Measurements from ENCODE around the gene HBA1.
"Not testable (repeated sequence)": the region's sequence is repeated elsewhere in the genome, so short reads cannot be mapped to it uniquely, and the experiment has no call there.

Gene HBA1

GRCh38 chr16:176477-177382 lies at the start of gene HBA1:
TSS of gene HBA1 (plus strand) at chr16:176680. CDS start at chr16:176717, 37 bp downstream.
- H3K4me3 ChIP-seq = not testable (repeated sequence)

GRCh38 chr16:129075-129474 lies 47.4 kb upstream of the HBA1 start:
- no peaks in the 10 kb centered on the region for H3K9me3 ChIP-seq (replicated peaks in 1 of 11)
- H3K4me3 ChIP-seq = no peak overlapping the region
- H4K20me1 ChIP-seq = peaks cover 20 to 83% (median 63%) of the 10 kb centered on the region in 11 experiments; a peak in 20 of 22 replicates
- no peak overlapping the region for H3K27ac ChIP-seq
- H3K4me1 ChIP-seq = peaks cover 0 to 10% (median 0%) of the 10 kb centered on the region in 10 experiments; a peak in 6 of 20 replicates
- TF ChIP-seq Cebpa-rat (IDR thresholded peaks at IDR 0.05) = no peak
- no peaks in the 10 kb centered on the region for H3K27me3 ChIP-seq
- 0 out of 22 replicates have a peak overlapping the region, but pooled peaks of 1 of the 11 experiments have one; percentile 23 for H3K9ac ChIP-seq
- no peak overlapping the region for H3K4me2 ChIP-seq
- peaks cover 17 to 52% (median 33%) of the 10 kb centered on the region in 11 experiments for H3K36me3 ChIP-seq

More at GRCh38 chr16:176477-177382, at the start of gene HBA1:
- not testable (repeated sequence) for H3K27ac ChIP-seq; H3K9me3 ChIP-seq (replicated peaks in 1 of 11); H3K9ac ChIP-seq; H3K36me3 ChIP-seq
- peaks cover 6 to 24% (median 15%) of the 10 kb centered on the region in 10 experiments; a peak in 18 of 20 replicates for H3K4me1 ChIP-seq
- H3K27me3 ChIP-seq = peaks cover 85 to 92% (median 91%) of the 10 kb centered on the region in 11 experiments
- H4K20me1 ChIP-seq = peaks cover 0 to 65% (median 48%) of the 10 kb centered on the region in 11 experiments; a peak in 18 of 22 replicates
- 0 out of 22 replicates have a peak within 1 kb of the TSS, but pooled peaks of 1 of the 11 experiments have one; percentile 38 for H3K4me2 ChIP-seq

- H3K4me3 ChIP-seq = no peak overlapping the region
- H3K27me3 ChIP-seq = no peaks in the 10 kb centered on the region
- no peak overlapping the region for H3K9ac ChIP-seq
- peaks cover 11 to 37% (median 21%) of the 10 kb centered on the region in 11 experiments; a peak in 21 of 22 replicates for H3K36me3 ChIP-seq
- TF ChIP-seq Cebpa-rat (IDR thresholded peaks at IDR 0.05) = no peak
- H3K27ac ChIP-seq = no peak overlapping the region
- H4K20me1 ChIP-seq = peaks cover 13 to 68% (median 55%) of the 10 kb centered on the region in 11 experiments; a peak in 20 of 22 replicates
- H3K4me1 ChIP-seq = peaks cover 0 to 14% (median 0%) of the 10 kb centered on the region in 10 experiments; a peak in 6 of 20 replicates
- no peaks in the 10 kb centered on the region for H3K9me3 ChIP-seq (replicated peaks in 1 of 11)
- H3K4me2 ChIP-seq = no peak overlapping the region
These were observed 45.8 kb upstream of the HBA1 start for GRCh38 chr16:130533-131173.

GRCh38 chr16:132120-132519 lies 44.4 kb upstream of the HBA1 start:
- Histone ChIP-seq H3K9ac (no peak overlapping the region), H3K27me3 (no peaks in the 10 kb centered on the region), H4K20me1 (peaks cover 9 to 62% (median 47%) of the 10 kb centered on the region in 11 experiments; a peak in 20 of 22 replicates), H3K4me2 (no peak overlapping the region), H3K4me3 (no peak overlapping the region), H3K27ac (no peak overlapping the region), H3K4me1 (peaks cover 6 to 22% (median 13%) of the 10 kb centered on the region in 10 experiments), H3K9me3 (replicated peaks in 1 of 11) (no peaks in the 10 kb centered on the region), H3K36me3 (peaks cover 11 to 35% (median 21%) of the 10 kb centered on the region in 11 experiments; a peak in 21 of 22 replicates)
- no peak for TF ChIP-seq Cebpa-rat (IDR thresholded peaks at IDR 0.05)

- Histone ChIP-seq H3K4me1 (peaks cover 13 to 28% (median 19%) of the 10 kb centered on the region in 10 experiments), H3K9me3 (replicated peaks in 1 of 11) (no peaks in the 10 kb centered on the region), H3K27me3 (no peaks in the 10 kb centered on the region), H3K27ac (no peak overlapping the region), H3K4me3 (no peak overlapping the region), H3K36me3 (peaks cover 11 to 29% (median 19%) of the 10 kb centered on the region in 11 experiments; a peak in 20 of 22 replicates), H4K20me1 (peaks cover 9 to 55% (median 38%) of the 10 kb centered on the region in 11 experiments; a peak in 20 of 22 replicates), H3K9ac (peak overlapping the region in 1 of 11 experiments; percentile 29; a peak in 1 of 22 replicates), H3K4me2 (no peak overlapping the region)
- TF ChIP-seq Cebpa-rat (IDR thresholded peaks at IDR 0.05) = no peak
These were observed 42.8 kb upstream of the HBA1 start for GRCh38 chr16:133716-134115.

GRCh38 chr16:138049-138417 lies 38.4 kb upstream of the HBA1 start:
- H3K4me1 ChIP-seq = peaks cover 14 to 28% (median 20%) of the 10 kb centered on the region in 10 experiments
- no peak for TF ChIP-seq Cebpa-rat (IDR thresholded peaks at IDR 0.05)
- H3K4me3 ChIP-seq = peak overlapping the region; percentile 66 to 83 (median 76)
- peak overlapping the region; percentile 60 to 93 (median 86) for H3K4me2 ChIP-seq
- H4K20me1 ChIP-seq = peaks cover 0 to 13% (median 6%) of the 10 kb centered on the region in 11 experiments; a peak in 10 of 22 replicates
- no peaks in the 10 kb centered on the region for H3K9me3 ChIP-seq (replicated peaks in 1 of 11)
- H3K9ac ChIP-seq = peak overlapping the region; percentile 88 to 95 (median 92)
- H3K36me3 ChIP-seq = peaks cover 0 to 11% (median 0%) of the 10 kb centered on the region in 11 experiments; a peak in 5 of 22 replicates
- H3K27me3 ChIP-seq = no peaks in the 10 kb centered on the region
- peak overlapping the region; percentile 77 to 90 (median 86) for H3K27ac ChIP-seq

GRCh38 chr16:140175-140857 lies 36.2 kb upstream of the HBA1 start:
- Histone ChIP-seq H4K20me1 (no peaks in the 10 kb centered on the region), H3K4me3 (no peak overlapping the region), H3K4me1 (peaks cover 10 to 24% (median 20%) of the 10 kb centered on the region in 10 experiments), H3K9ac (no peak overlapping the region), H3K27ac (no peak overlapping the region), H3K4me2 (no peak overlapping the region), H3K9me3 (replicated peaks in 1 of 11) (no peaks in the 10 kb centered on the region), H3K27me3 (no peaks in the 10 kb centered on the region), H3K36me3 (peaks cover 0 to 9% (median 0%) of the 10 kb centered on the region in 11 experiments; a peak in 3 of 22 replicates)
- TF ChIP-seq Cebpa-rat (IDR thresholded peaks at IDR 0.05) = no peak

- no peak overlapping the region for H3K9ac ChIP-seq
- no peaks in the 10 kb centered on the region for H3K36me3 ChIP-seq
- H3K27me3 ChIP-seq = no peaks in the 10 kb centered on the region
- no peak overlapping the region for H3K27ac ChIP-seq
- no peak overlapping the region for H3K4me3 ChIP-seq
- H3K4me2 ChIP-seq = no peak overlapping the region
- peaks cover 2 to 10% (median 3%) of the 10 kb centered on the region in 10 experiments for H3K4me1 ChIP-seq
- H4K20me1 ChIP-seq = no peaks in the 10 kb centered on the region
- no peaks in the 10 kb centered on the region for H3K9me3 ChIP-seq (replicated peaks in 1 of 11)
- TF ChIP-seq Cebpa-rat (IDR thresholded peaks at IDR 0.05) = no peak
These were observed 34.0 kb upstream of the HBA1 start for GRCh38 chr16:142405-142967.
